GM06990 (cell line): ENCODE data around the gene TXNDC16.
"Not testable (repeated sequence)": the region's sequence is repeated elsewhere in the genome, so short reads cannot be mapped to it uniquely, and the experiment has no call there.

Source experiments
- DNase-seq: peaks from one replicate; pipeline ENCODE4 v3.0.0-alpha.2; 2011; ENCODE audit not compliant: insufficient read length; ENCODE audit errors: extremely low read depth
- H3K27me3 ChIP-seq: replicated peaks from 2 replicates; pipeline ENCODE4 v1.6.0; 2011; ENCODE audit warnings: low read length; ENCODE audit not compliant: control insufficient read depth, insufficient read depth
- H3K36me3 ChIP-seq: 2 replicates; pipeline ENCODE4 v1.5.1; 2011; ENCODE audit warnings: low read length; ENCODE audit not compliant: control insufficient read depth, insufficient read depth
- H3K4me3 ChIP-seq: replicated peaks from 2 replicates; pipeline ENCODE4 v1.5.1; 2011; ENCODE audit warnings: low read depth, mild to moderate bottlenecking, control low read depth, low read length
- TF ChIP-seq, protein P1 (sequence below): IDR thresholded peaks from 2 replicates; pipeline ENCODE4 v1.5.1; 2011; ENCODE audit warnings: low read length, control low read depth, mild to moderate bottlenecking, inconsistent platforms; ENCODE audit not compliant: insufficient read depth, poor library complexity, severe bottlenecking

TXNDC16 gene

GRCh38 chr14:52590318-52590717, 38.0 kb upstream of the TXNDC16 start:
- no peak overlapping the region for H3K4me3 ChIP-seq
- DNase-seq: no peak
- H3K27me3 ChIP-seq: no peaks in the 10 kb centered on the region
- no peaks in the 10 kb centered on the region for H3K36me3 ChIP-seq
- TF ChIP-seq, protein P1, sequence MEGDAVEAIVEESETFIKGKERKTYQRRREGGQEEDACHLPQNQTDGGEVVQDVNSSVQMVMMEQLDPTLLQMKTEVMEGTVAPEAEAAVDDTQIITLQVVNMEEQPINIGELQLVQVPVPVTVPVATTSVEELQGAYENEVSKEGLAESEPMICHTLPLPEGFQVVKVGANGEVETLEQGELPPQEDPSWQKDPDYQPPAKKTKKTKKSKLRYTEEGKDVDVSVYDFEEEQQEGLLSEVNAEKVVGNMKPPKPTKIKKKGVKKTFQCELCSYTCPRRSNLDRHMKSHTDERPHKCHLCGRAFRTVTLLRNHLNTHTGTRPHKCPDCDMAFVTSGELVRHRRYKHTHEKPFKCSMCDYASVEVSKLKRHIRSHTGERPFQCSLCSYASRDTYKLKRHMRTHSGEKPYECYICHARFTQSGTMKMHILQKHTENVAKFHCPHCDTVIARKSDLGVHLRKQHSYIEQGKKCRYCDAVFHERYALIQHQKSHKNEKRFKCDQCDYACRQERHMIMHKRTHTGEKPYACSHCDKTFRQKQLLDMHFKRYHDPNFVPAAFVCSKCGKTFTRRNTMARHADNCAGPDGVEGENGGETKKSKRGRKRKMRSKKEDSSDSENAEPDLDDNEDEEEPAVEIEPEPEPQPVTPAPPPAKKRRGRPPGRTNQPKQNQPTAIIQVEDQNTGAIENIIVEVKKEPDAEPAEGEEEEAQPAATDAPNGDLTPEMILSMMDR: no peak

GRCh38 chr14:52589646-52590045, 37.3 kb upstream of the TXNDC16 start:
- DNase-seq: no peak
- no peak overlapping the region for H3K4me3 ChIP-seq
- H3K27me3 ChIP-seq: no peaks in the 10 kb centered on the region
- no peaks in the 10 kb centered on the region for H3K36me3 ChIP-seq
- TF ChIP-seq, protein P1: no peak

DNA sequence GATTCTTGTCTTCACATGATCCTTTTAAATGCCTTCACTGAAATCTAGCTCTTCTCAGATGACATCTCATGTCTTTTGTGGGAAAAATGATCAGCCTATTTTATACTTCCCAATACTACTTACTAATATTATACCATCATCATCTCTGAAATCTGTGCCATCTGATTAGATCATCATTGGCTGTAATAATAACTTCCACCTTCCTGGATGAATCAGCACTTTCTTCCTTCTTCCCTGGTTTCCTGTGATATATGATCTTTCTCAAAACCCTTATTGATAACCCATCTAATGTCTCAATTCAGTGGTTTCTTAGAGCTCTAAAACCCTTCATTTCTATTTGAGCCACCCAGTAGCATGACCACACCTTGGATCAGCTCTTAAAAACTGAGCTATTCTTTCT, 31.2 kb upstream of the TXNDC16 start:
- H3K27me3 ChIP-seq: no peaks in the 10 kb centered on the region
- H3K36me3 ChIP-seq: no peaks in the 10 kb centered on the region
- no peak for DNase-seq
- TF ChIP-seq, protein P1: no peak
- no peak overlapping the region for H3K4me3 ChIP-seq

DNA sequence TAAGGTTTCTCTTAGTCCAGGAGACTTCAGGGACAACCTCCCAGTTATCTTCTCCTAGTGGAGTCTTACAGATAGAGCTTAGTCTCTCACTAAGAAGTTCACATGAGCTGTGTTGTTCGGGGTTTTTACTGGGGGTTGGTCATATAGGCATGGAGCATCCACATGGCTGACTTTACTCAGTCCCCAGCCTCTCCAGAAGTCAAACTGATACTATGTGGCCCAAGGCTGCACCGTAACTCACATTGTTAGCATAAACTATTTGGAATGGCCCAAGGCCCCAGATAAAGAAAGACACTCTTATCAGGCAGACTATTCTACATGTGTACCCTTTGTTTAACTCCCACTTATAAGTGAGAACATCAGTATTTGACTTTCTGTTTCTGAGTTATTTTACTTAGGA, 23.6 kb upstream of the TXNDC16 start:
- H3K27me3 ChIP-seq: no peaks in the 10 kb centered on the region
- no peak for DNase-seq
- H3K36me3 ChIP-seq: no peaks in the 10 kb centered on the region
- TF ChIP-seq, protein P1: no peak
- H3K4me3 ChIP-seq: no peak overlapping the region

GRCh38 chr14:52568454-52568853, 16.1 kb upstream of the TXNDC16 start:
- H3K36me3 ChIP-seq, H3K4me3 ChIP-seq, H3K27me3 ChIP-seq, DNase-seq: not testable (repeated sequence)

DNA sequence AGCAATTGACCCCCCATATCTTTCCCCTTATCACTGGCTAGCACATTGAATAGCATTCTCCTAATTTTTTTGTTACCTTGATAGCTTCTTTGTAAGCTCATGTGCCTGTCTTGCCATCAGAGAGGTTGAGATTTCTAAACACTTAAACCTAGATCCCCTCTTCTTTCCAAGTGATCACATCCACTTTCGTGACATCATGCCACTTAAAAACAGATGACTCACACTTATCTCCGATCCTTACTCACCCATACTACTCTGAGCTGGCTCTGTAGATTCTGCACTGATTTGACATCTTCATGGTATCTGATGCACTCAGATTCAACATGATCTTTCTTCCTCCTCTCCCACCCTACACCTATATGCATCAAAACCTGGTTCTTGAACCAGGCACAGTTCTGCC, 10.8 kb upstream of the TXNDC16 start:
- no peak for DNase-seq
- Histone ChIP-seq H3K36me3 (no peaks in the 10 kb centered on the region), H3K4me3 (no peak overlapping the region), H3K27me3 (no peaks in the 10 kb centered on the region)
- TF ChIP-seq, protein P1: no peak
